SH-SY5Y (cell line): ENCODE measurements around the gene CHN2.

Experiments
- GATA2 ChIP-seq: IDR thresholded peaks from 2 replicates; pipeline ENCODE4 v1.6.1; 2011; ENCODE audit warnings: mild to moderate bottlenecking, low read depth, low read length
- GATA3 ChIP-seq: IDR thresholded peaks from 2 replicates; pipeline ENCODE4 v1.6.1; 2011; ENCODE audit warnings: low read depth, mild to moderate bottlenecking, low read length, moderate library complexity

- TF ChIP-seq GATA2 (no peak), GATA3 (no peak)
Observed at GRCh38 chr7:29278337-29279069, 83.9 kb downstream of the CHN2 start.
